ENCODE measurements around the gene VPS39.
A peak's percentile ranks its signal among the peaks of the same experiment; 100 is the strongest.

The VPS39 gene

DNA sequence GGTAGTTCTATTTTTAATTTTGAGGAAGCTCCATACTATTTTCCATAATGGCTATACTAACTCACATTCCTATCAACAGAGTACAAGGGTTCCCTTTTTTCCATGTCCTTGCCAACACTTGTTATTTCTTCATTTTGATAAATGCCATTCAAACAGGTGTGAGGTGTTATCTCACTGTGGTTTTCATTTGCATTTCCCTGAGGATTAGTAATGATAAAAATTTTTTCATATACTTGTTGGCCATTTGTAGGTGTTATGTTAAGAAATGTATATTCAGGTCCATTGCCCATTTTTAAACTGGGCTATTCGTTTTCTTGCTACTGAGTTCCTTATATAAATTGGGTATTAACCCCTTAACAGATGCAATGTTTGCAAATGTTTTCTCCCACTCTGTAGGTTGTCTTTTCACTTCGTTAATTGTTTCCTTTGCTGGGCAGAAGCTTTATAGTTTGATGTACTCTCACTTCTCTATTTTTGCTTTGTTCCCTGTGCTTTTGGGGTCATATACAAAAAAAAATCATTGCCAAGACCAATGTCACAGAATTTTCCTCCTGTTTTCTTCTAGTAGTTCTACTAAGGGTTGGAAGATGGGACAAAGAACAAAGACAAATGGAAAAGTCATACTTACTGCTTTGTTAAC, 11.0 kb upstream of the VPS39 start:
- peaks cover 2% of the 10 kb centered on the region for H3K36me3 ChIP-seq (ENCODE audit: control insufficient read depth, insufficient read depth, low read length)

DNA sequence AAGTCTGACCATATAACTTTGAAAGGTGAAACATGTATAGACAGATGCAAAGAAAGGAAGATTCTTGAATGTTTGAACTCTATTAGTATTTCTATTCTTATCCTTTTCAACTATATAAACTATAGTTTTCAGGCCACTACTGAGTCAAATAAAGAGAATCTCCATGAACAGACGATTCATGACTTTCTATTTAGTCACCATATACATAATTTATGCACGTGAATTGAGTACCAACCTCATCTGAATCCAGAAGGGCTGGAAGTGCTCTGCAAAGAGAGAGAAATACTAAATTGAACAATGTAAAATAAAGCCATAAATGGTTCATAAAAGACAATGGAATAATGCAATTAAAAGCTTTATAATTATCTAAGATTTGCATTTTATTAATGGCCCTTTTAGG, 9.5 kb upstream of the VPS39 start:
- H3K4me3 ChIP-seq (replicated peaks; ENCODE audit: low read depth, low read length): no peak overlapping the region
- no peak for DNase-seq (ENCODE audit: extremely low read depth, insufficient read length)
- H3K27me3 ChIP-seq (replicated peaks; ENCODE audit: control insufficient read depth, insufficient read depth, low read length): no peaks in the 10 kb centered on the region
- TF ChIP-seq, protein P1, sequence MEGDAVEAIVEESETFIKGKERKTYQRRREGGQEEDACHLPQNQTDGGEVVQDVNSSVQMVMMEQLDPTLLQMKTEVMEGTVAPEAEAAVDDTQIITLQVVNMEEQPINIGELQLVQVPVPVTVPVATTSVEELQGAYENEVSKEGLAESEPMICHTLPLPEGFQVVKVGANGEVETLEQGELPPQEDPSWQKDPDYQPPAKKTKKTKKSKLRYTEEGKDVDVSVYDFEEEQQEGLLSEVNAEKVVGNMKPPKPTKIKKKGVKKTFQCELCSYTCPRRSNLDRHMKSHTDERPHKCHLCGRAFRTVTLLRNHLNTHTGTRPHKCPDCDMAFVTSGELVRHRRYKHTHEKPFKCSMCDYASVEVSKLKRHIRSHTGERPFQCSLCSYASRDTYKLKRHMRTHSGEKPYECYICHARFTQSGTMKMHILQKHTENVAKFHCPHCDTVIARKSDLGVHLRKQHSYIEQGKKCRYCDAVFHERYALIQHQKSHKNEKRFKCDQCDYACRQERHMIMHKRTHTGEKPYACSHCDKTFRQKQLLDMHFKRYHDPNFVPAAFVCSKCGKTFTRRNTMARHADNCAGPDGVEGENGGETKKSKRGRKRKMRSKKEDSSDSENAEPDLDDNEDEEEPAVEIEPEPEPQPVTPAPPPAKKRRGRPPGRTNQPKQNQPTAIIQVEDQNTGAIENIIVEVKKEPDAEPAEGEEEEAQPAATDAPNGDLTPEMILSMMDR (IDR thresholded peaks at IDR 0.05; ENCODE audit: insufficient read depth, low read length, poor library complexity, severe bottlenecking): no peak
- no peaks in the 10 kb centered on the region; the same call in 1 of the 2 replicates for H3K36me3 ChIP-seq (ENCODE audit: control insufficient read depth, insufficient read depth, low read length)

More for the DNA sequence above, 11.0 kb upstream of the VPS39 start:
- peak; percentile 15 for DNase-seq (ENCODE audit: extremely low read depth, insufficient read length)
- Histone ChIP-seq H3K27me3 (replicated peaks; ENCODE audit: control insufficient read depth, insufficient read depth, low read length) (no peaks in the 10 kb centered on the region), H3K4me3 (replicated peaks; ENCODE audit: low read depth, low read length) (no peak overlapping the region)
- TF ChIP-seq, protein P1 (IDR thresholded peaks at IDR 0.05; ENCODE audit: insufficient read depth, low read length, poor library complexity, severe bottlenecking): no peak

DNA sequence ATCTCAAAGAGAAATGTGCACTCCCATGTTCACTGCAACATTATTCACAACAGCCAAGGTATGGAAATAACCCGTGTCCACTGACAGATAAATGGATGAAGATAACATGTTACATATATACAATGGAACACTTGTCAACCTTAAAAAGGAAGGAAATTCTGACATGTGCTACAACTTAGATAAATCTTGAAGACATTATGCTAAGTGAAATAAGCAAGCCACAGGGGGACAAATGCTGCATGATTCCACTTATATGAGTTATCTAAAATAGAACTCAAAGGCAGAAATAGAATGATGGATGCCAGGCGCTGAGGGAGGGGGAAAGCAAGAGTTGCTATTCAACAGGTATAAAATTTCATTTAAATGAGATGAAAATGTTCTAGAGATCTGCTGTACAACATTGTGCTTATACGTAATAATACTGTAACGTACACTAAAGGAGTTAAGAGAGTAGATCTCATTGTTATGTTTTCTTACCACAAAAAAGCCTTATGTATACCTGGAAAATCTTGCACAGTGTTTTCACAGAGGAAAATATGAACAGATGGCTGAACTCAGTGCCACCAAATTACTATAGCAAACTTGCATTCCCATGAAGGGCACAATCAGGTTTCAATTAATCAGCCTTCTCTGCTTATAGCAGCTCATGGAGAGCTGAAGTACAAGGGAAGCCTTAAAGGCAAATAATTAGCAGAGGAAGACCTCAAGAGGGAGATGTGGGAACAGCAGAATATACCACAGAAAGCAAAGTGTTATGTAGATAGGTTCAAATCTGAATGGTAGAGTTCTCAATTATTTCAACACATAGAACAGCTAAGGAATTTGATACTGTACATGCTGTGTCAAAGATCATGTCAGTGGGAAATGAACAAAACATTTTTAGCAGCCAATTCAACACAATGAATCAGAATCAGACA, 8.1 kb upstream of the VPS39 start:
- Histone ChIP-seq H3K36me3 (ENCODE audit: control insufficient read depth, insufficient read depth, low read length) (no peaks in the 10 kb centered on the region; the same call in 1 of the 2 replicates), H3K27me3 (replicated peaks; ENCODE audit: control insufficient read depth, insufficient read depth, low read length) (no peaks in the 10 kb centered on the region), H3K4me3 (replicated peaks; ENCODE audit: low read depth, low read length) (no peak overlapping the region)
- TF ChIP-seq, protein P1 (IDR thresholded peaks at IDR 0.05; ENCODE audit: insufficient read depth, low read length, poor library complexity, severe bottlenecking): no peak
- DNase-seq (ENCODE audit: extremely low read depth, insufficient read length): no peak

DNA sequence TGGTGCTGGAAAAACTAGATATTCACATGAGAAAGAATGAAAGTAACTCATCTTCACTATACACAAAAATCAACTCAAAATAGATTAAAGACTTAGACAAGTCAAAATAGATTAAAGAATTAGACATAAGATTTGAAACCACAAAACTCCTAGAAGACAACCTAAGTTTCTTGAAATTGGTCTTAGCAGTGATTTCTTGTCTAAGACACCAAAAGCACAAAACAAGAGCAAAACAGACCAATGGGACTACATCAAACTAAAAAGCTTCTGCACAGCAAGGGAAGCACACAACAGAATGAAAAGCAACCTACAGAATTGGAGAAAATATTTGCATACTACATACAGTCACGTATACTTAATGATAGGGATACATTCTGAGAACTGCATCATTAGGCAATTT, 6.5 kb upstream of the VPS39 start:
- H3K27me3 ChIP-seq (replicated peaks; ENCODE audit: control insufficient read depth, insufficient read depth, low read length): no peaks in the 10 kb centered on the region
- no peak overlapping the region for H3K4me3 ChIP-seq (replicated peaks; ENCODE audit: low read depth, low read length)
- H3K36me3 ChIP-seq (ENCODE audit: control insufficient read depth, insufficient read depth, low read length): no peaks in the 10 kb centered on the region; the same call in 1 of the 2 replicates
- no peak for DNase-seq (ENCODE audit: extremely low read depth, insufficient read length)
- TF ChIP-seq, protein P1 (IDR thresholded peaks at IDR 0.05; ENCODE audit: insufficient read depth, low read length, poor library complexity, severe bottlenecking): no peak

DNA sequence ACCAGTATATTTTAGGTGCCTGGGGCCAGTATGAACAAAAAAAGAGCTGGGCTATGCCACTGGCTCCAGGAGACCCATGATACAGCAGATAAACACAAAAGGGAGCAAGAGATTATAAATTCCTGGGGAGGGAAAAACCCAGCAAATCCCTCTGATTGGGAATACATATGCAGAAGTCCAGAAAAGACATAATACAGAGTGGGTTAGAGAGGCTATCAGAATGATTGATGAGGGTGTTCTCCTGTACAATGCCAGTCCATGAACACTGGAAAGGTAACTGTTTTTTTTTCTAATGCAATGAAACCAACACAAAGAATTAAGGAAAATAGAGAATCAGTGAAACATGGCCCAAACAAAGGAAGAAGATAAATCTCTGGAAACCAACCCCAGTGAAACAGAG, 5.4 kb upstream of the VPS39 start:
- Histone ChIP-seq H3K36me3 (ENCODE audit: control insufficient read depth, insufficient read depth, low read length) (no peaks in the 10 kb centered on the region; the same call in 1 of the 2 replicates), H3K27me3 (replicated peaks; ENCODE audit: control insufficient read depth, insufficient read depth, low read length) (no peaks in the 10 kb centered on the region), H3K4me3 (replicated peaks; ENCODE audit: low read depth, low read length) (no peak overlapping the region)
- no peak for DNase-seq (ENCODE audit: extremely low read depth, insufficient read length)
- TF ChIP-seq, protein P1 (IDR thresholded peaks at IDR 0.05; ENCODE audit: insufficient read depth, low read length, poor library complexity, severe bottlenecking): no peak
